Gastroesophageal sphincter (tissue), 3 donors: ENCODE data around the gene NLK.

Experiments used
- CTCF ChIP-seq, 4 experiments: fragments of 200-600 bp in 2 of 4; fragments of 450-650 bp in 2 of 4; sonication (generic) in 1 of 4; IDR thresholded peaks; one replicate each; pipeline ENCODE4 v1.5.1; 2017 to 2019; ENCODE audit warnings: antibody characterized with exemption in 4 of 4, mild to moderate bottlenecking in 2 of 4, moderate library complexity in 2 of 4
- EP300 ChIP-seq: sonication (generic); formaldehyde crosslinking; IDR thresholded peaks from one replicate; pipeline ENCODE4 v1.6.1; 2017; ENCODE audit warnings: antibody characterized with exemption, mild to moderate bottlenecking
- POLR2A ChIP-seq, 2 donors: fragments of 450-650 bp; IDR thresholded peaks; one replicate each; pipeline ENCODE4 v1.6.1; 2017; ENCODE audit warnings: antibody characterized with exemption in 2 of 2, mild to moderate bottlenecking in 2 of 2, moderate library complexity in 1 of 2
- POLR2AphosphoS5 ChIP-seq: sonication (generic); formaldehyde crosslinking; IDR thresholded peaks from one replicate; pipeline ENCODE4 v1.6.1; 2017; ENCODE audit warnings: antibody characterized with exemption

GRCh38 chr17:28225271-28225670 lies 182.8 kb downstream of the NLK start:
- TF ChIP-seq POLR2A (IDR thresholded peaks at IDR 0.05), result no peak
- no peak for TF ChIP-seq CTCF (IDR thresholded peaks at IDR 0.05)
- no peak for TF ChIP-seq POLR2AphosphoS5
- TF ChIP-seq EP300, result no peak
